GM20431 (cell line): ENCODE data around the gene TMEM123.

ENCODE experiments used
- in situ Hi-C: fragments of 300-500 bp; cut with MseI, MboI; formaldehyde crosslinking; loops from one replicate; pipeline ENCODE4 v1.15.0; 2020; ENCODE audit warnings: low sequenced_read_pairs; ENCODE audit not compliant: unreplicated experiment

Gene TMEM123

DNA sequence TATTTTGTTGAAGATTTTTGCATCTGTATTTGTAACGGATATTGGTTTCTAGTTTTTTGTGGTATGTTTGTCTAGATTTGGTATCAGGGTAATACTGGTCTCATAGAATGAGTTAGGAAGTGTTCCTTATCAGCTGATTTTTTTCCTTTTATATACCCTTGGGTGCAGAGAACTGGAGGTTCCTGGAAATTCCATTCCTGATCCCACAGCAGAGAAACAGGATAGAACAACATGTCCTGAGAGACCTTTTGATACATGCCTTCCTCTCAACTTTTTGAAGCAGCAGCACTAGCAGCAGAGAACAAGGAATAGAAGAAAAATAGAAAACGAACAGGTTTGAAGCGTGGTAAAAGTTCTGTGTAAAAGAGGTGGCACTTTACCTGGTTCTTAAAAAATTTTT lies 68.7 kb downstream of the TMEM123 start:
- in situ Hi-C loops: loop anchor here (25.0 kb wide), 1 partner anchor 103 kb away; no protein-coding TSS in a partner anchor

DNA sequence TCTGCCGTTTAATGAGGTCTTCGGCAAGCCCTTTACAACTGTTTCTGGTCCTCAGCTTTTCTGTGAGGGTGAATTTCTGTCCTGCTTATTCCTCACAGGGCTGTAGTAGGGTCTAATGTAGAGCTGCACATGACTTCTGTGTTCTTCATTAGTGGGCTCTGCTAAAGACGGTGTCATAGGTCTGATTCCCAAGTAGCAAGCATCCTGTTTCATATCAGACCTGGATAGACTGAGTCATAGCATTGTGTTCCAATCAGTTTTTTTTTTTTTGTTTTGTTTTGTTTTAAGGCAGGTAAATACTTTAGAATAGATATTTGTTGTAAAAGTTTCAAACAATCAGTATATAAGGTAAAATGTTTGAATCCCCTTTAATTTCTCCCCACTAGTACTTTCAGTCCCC lies 70.2 kb downstream of the TMEM123 start:
- in situ Hi-C loops: loop anchor here (25.0 kb wide), 1 partner anchor 105 kb away; no protein-coding TSS in a partner anchor

GRCh38 chr11:102378818-102379217 lies 73.7 kb downstream of the TMEM123 start:
- in situ Hi-C loops: loop anchor here (25.0 kb wide), 1 partner anchor 108 kb away; no protein-coding TSS in a partner anchor

- in situ Hi-C loops: loop anchor here (25.0 kb wide), 1 partner anchor 109 kb away; no protein-coding TSS in a partner anchor
These were observed 74.7 kb downstream of the TMEM123 start for GRCh38 chr11:102377891-102378290.

GRCh38 chr11:102375720-102376399 lies 76.7 kb downstream of the TMEM123 start:
- in situ Hi-C loops: loop anchor here (25.0 kb wide), 1 partner anchor 111 kb away; no protein-coding TSS in a partner anchor

DNA sequence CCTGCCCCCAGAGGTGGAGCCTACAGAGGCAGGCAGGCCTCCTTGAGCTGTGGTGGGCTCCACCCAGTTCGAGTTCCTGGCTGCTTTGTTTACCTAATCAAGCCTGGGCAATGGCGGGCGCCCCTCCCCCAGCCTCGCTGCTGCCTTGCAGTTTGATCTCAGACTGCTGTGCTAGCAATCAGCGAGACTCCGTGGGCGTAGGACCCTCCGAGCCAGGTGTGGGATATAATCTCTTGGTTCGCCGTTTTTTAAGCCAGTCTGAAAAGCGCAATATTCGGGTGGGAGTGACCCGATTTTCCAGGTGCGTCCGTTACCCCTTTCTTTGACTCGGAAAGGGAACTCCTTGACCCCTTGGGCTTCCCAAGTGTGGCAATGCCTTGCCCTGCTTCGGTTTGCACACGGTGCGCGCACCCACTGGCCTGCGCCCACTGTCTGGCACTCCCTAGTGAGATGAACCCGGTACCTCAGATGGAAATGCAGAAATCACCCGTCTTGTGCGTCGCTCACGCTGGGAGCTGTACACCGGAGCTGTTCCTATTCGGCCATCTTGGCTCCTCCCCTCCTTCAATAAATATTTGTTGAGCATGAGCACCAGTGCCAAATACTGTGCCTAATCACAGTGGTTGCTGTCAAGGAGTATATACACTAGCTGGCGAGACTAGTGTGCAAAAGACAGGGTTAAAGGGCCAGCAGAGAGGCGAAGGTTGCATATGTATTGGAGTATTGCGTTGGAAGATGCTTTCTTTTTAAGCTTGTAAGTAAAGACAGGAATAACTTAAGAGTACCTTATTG lies 77.7 kb downstream of the TMEM123 start:
- in situ Hi-C loops: loop anchor here (25.0 kb wide), 1 partner anchor 112 kb away; no protein-coding TSS in a partner anchor

- in situ Hi-C loops: no loop called here
These were observed 84.1 kb downstream of the TMEM123 start for GRCh38 chr11:102368472-102368871.

DNA sequence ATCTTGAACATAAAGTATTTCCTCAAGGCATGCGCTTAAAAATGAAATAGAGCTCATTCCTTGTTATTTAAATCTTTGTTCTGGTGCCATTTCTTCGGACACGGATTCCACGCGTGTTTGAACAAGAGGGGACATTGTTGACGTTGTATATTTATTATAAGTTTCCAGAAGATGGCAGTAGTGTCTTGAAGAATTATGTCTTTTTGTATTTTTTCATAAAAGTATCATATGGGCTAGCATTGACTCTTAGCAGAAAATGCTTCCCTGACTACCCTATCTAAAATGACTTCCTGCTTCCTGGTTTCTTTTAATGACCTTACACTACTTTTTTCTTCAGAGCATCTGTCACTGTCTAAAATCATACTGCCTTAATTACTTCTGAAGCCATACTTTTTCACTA lies 85.2 kb downstream of the TMEM123 start:
- in situ Hi-C loops: no loop called here

GRCh38 chr11:102364991-102365390 lies 87.6 kb downstream of the TMEM123 start:
- in situ Hi-C loops: no loop called here

DNA sequence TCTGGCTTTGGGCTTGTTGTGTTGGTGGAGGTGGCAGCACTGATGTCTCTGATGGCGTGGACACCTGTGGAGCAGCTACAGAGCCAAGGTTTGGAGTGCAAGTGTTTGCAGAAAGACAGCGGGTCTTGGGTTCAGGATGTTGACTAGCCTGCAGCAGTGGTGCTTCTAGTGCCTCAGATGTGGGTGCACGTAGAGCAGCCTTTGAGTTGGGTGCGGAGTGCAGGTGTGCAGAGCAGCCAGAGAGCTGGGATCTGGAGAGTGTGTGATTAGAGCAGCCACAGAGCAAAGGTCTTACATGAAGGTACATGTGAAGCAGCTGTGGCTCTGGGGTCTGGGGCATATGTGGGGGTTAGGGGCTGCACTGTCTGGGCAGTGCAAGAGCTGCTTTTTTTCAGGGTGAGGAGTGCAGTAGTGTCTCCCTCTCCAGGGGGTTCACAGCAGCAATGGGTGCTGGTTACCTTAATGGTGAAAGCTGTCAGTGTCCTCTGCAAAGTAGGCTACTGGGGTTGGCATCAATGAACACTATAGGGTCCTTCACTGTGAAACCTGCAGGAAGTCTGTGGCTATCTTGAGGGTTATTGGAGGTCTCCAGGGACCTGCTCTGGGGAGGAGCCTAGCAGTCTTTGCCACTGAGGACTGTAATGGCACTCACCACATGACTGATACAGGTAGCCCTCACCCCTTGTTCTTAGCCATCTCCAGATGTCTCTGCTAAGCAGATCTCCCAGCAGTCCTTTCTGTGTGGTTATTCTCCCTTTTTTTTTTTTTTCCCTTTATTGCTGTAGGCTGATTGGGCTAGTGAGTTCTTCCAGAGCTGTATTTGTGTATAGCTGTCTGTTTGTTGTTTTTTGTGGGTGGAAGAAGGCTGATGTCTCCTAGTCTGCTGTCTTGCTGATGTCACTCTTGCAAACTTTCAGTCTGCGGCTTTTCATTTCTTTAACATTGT lies 91.2 kb downstream of the TMEM123 start:
- in situ Hi-C loops: no loop called here

- in situ Hi-C loops: no loop called here
These were observed 91.9 kb downstream of the TMEM123 start for GRCh38 chr11:102360681-102361080.

DNA sequence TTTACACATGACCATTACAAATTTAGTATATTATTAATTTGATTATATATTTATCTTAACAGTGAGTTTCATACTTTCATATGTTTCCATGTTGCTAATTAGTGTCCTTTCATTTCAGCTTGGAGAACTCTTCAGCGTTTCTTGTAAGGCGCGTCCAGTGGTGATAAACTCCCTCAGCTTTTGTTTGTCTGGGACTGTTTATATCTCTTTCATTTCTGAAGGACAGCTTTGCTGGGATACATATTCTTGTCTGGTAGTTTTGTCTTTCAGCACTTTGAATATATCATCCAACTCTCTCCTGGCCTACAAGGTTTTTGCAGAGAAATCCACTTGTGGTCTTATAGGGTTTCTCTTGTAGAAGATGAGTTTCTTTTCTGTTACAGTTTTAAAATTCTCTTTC lies 93.2 kb downstream of the TMEM123 start:
- in situ Hi-C loops: no loop called here

GRCh38 chr11:102357116-102357515 lies 95.4 kb downstream of the TMEM123 start:
- in situ Hi-C loops: no loop called here

- in situ Hi-C loops: loop anchor here (25.0 kb wide), 1 partner anchor 265 kb away; no protein-coding TSS in a partner anchor
These were observed 104.8 kb downstream of the TMEM123 start for GRCh38 chr11:102347462-102348370.

DNA sequence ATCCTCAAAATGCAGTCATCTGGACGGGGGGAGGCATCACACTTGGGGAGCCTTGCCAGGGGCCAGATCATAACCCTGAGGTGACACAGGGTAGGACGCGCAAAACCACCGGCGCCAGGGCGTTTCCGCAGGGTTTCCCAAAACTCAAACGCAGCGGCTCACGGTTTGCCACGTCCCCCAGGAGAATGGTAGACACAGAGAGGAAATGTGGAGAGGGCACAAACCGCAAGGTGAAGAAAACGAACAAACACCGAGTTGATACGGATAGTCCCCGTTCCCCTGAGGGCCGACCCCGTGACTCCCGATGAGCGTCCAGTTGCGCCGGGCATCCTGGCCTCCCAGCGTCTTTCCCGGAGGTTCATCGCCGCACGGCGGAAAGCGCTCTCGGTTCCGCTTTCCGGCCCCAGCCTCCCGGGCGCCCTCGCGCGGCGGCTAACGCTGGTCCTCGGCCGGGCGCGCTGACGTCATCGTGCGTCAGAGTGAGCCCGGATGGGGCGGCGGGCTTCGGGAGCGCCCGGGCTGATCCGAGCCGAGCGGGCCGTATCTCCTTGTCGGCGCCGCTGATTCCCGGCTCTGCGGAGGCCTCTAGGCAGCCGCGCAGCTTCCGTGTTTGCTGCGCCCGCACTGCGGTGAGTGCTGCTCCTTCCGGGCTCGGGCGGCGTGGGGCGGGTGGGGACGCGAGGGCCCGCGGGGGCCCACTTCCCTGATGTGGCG lies 105.7 kb downstream of the TMEM123 start, which contains the start of gene BIRC2:
Gene BIRC2 (plus strand): TSS at position 467 of the 714 bp plus-strand sequence. CDS start 2,641 bp downstream, outside the sequence.
- in situ Hi-C loops: loop anchor here (25.0 kb wide), 1 partner anchor 265 kb away; no protein-coding TSS in a partner anchor

- in situ Hi-C loops: loop anchor here (25.0 kb wide), 1 partner anchor 266 kb away; no protein-coding TSS in a partner anchor
These were observed 106.2 kb downstream of the TMEM123 start for GRCh38 chr11:102346456-102346747.
